Natural killer cell treated with Interleukin-12 subunit alpha and Interleukin-12 subunit beta and Interleukin-15 and Interleukin-18, amount 100 ng/mL, for 72 hours (primary cell): ENCODE measurements around the gene RPL13A. TPM values are rescaled to one million over a fixed set of nuclear protein-coding genes. Genes with fewer than 3 reads are reported as not detected.
"Not testable (repeated sequence)": the region's sequence is repeated elsewhere in the genome, so short reads cannot be mapped to it uniquely, and the experiment has no call there.

Source experiments
- ATAC-seq, 2 donors: fragments of 150-1000 bp; cut with Tn5 transposase in 1 of 2; sonication (Bioruptor Pico), chemical (Tn5 transposase) in 1 of 2; 2 replicates each; pipeline ENCODE4 v1.10.0; 2021
- DNase-seq: peaks from one replicate; pipeline ENCODE4 v3.0.0; 2022; ENCODE audit warnings: low spot score
- H3K27ac Mint-ChIP-seq, 2 donors: 1 replicate in 1 of 2; 2 replicates in 1 of 2; pipeline ENCODE4 v1.8.0; 2022; ENCODE audit warnings: mixed read lengths in 2 of 2, mild to moderate bottlenecking in 1 of 2, moderate library complexity in 1 of 2
- H3K27me3 Mint-ChIP-seq, 2 donors: 1 replicate in 1 of 2; 2 replicates in 1 of 2; pipeline ENCODE4 v1.8.0; 2022; ENCODE audit warnings: mixed read lengths in 2 of 2
- H3K36me3 Mint-ChIP-seq: one replicate; pipeline ENCODE4 v1.8.0; 2022; ENCODE audit warnings: mixed read lengths
- H3K4me1 Mint-ChIP-seq, 2 donors: 1 replicate in 1 of 2; 2 replicates in 1 of 2; pipeline ENCODE4 v1.8.0; 2022; ENCODE audit warnings: low read depth in 2 of 2, mixed read lengths in 2 of 2, mild to moderate bottlenecking in 1 of 2
- H3K4me3 Mint-ChIP-seq: one replicate; pipeline ENCODE4 v1.8.0; 2022; ENCODE audit warnings: mixed read lengths
- H3K9me3 Mint-ChIP-seq: 2 replicates; pipeline ENCODE4 v1.8.0; 2022; ENCODE audit warnings: mixed read lengths
- total RNA-seq, 2 donors: library from RNA; stranded (reverse); gene quantifications; one replicate each; pipeline ENCODE4 v1.2.3, GENCODE V29; 2022

RPL13A gene
- total RNA-seq: 1,000 to 10,000 TPM; 1,861 to 2,042 TPM

- Mint-ChIP-seq H3K4me3 (peak within 1 kb of the TSS; percentile 98), H3K36me3 (peaks cover 24% of the 10 kb centered on the region), H3K27me3 (no peaks in the 10 kb centered on the region), H3K27ac (peak within 1 kb of the TSS; percentile 96 to 99), H3K4me1 (peaks cover 35 to 38% of the 10 kb centered on the region in 2 donors), H3K9me3 (no peaks in the 10 kb centered on the region)
- DNase-seq (peak; percentile 100), ATAC-seq (peak; percentile 97 to 98)
Observed at GRCh38 chr19:49487277-49488045, at the start of gene RPL13A. RPL13A (plus strand) TSS chr19:49487608; CDS start chr19:49487630, 22 bp downstream.

DNA sequence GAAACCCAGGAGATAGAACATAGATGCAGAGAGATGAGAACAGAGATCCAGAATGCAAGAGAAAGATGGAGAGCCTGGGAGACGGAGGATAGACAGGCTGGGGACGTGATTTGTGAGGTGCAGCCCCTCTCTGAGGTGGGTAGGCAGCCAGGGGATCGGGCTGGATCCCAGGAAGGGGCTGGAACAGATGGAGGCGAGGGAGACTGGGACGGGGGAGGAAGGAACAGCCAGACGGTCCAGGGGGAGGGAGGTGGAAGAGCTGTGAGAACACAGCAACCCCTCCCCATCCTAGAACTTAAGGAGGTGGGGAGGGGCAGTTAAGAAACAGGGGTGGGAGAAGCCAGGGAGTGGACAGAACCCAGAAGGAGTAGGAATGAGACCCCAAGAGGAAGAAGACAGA, 49.1 kb upstream of the RPL13A start:
- no peaks in the 10 kb centered on the region for H3K9me3 Mint-ChIP-seq
- no peak overlapping the region for H3K27ac Mint-ChIP-seq
- peaks cover 70 to 90% of the 10 kb centered on the region in 2 donors for H3K27me3 Mint-ChIP-seq

GRCh38 chr19:49439836-49440235, 47.6 kb upstream of the RPL13A start:
- Mint-ChIP-seq H3K4me3 (no peak overlapping the region), H3K27me3 (peaks cover 65 to 80% of the 10 kb centered on the region in 2 donors)
- no peak for ATAC-seq

More for the DNA sequence above, 49.1 kb upstream of the RPL13A start:
- Mint-ChIP-seq H3K36me3 (peaks cover 12% of the 10 kb centered on the region), H3K4me1 (peaks cover 28 to 35% of the 10 kb centered on the region in 2 donors), H3K4me3 (no peak overlapping the region)
- ATAC-seq: no peak
- no peak for DNase-seq

DNA sequence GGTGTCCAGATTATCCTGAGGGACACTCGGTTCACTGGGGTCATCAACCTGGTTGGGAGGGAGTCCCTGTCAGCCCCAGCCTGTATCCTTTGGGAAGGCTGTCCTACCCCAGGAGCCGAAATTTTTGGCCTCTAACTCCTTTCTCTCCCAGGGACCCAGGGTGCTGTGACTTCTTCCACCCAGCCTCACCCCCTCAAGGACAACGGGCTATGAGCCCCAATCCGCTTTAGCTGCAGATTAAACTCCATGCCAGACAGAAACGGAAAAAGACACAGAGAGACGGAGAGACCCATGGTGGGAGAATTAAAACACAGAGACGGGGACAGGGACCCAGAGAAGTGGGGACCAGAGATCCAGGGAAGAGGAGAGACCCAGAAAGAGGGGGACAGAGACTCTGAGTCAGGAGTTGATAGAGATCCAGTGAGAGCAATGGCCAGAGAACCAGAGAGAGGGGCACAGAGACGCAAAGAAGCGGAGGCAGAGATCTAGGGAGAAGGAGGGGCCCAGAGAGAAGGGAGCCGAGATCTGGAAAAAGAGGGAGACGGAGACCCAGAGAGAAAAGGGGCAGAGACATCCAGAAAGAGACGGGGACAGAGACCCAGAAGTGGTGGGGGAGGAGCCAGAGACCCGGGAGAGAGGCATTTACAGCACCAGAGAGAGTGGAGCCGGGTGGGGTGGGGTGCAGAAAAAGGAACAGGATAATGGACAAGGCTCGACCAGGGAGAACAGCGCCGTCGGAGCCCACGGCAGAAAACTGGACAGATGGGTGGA, 46.8 kb upstream of the RPL13A start:
- Mint-ChIP-seq H3K27ac (no peak overlapping the region), H3K4me1 (peaks cover 40 to 42% of the 10 kb centered on the region in 2 donors), H3K4me3 (peak overlapping the region; percentile 55)

More at GRCh38 chr19:49439836-49440235, 47.6 kb upstream of the RPL13A start:
- no peak overlapping the region for H3K27ac Mint-ChIP-seq
- peaks cover 12% of the 10 kb centered on the region for H3K36me3 Mint-ChIP-seq
- no peak for DNase-seq
- H3K4me1 Mint-ChIP-seq: peaks cover 35 to 40% of the 10 kb centered on the region in 2 donors
- no peaks in the 10 kb centered on the region for H3K9me3 Mint-ChIP-seq

GRCh38 chr19:49441210-49441959, 46.0 kb upstream of the RPL13A start, which contains the start of gene SLC17A7:
SLC17A7 (minus strand) TSS chr19:49441527; CDS start chr19:49441379, 148 bp downstream.
- Mint-ChIP-seq H3K36me3 (peaks cover 12% of the 10 kb centered on the region), H3K4me3 (peak within 1 kb of the TSS; percentile 71)

More for the DNA sequence above, 46.8 kb upstream of the RPL13A start:
- H3K9me3 Mint-ChIP-seq: no peaks in the 10 kb centered on the region
- H3K36me3 Mint-ChIP-seq: peaks cover 12% of the 10 kb centered on the region
- peaks cover 57 to 72% of the 10 kb centered on the region in 2 donors for H3K27me3 Mint-ChIP-seq
- ATAC-seq (no peak), DNase-seq (no peak)

DNA sequence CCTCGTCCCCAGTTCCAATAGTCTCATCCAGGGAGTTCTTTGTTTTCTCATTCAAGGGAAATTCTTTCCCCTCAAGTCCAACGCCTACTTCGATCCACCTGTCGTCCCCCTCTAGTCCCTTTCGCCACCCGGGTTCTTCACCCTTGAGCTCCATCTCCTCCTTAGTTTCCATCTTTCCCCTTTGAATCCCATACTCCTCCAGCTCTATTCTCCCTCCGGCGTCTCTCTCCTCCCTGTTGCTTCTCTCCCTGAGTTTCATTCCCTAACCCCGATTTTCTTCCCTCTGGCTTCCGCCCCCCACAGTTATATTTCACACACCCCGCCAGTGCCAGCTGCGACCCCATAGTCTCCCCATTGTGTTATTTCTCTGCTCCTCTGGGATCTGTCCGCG, 45.5 kb upstream of the RPL13A start:
- H3K27ac Mint-ChIP-seq: peak overlapping the region; percentile 10 to 48
- H3K4me1 Mint-ChIP-seq: peaks cover 35 to 39% of the 10 kb centered on the region in 2 donors

More at GRCh38 chr19:49441210-49441959, 46.0 kb upstream of the RPL13A start, which contains the start of gene SLC17A7:
- ATAC-seq (no peak), DNase-seq (no peak)
- H3K27me3 Mint-ChIP-seq: peaks cover 50 to 64% of the 10 kb centered on the region in 2 donors
- peak within 1 kb of the TSS; percentile 10 to 48 for H3K27ac Mint-ChIP-seq
- peaks cover 35 to 41% of the 10 kb centered on the region in 2 donors for H3K4me1 Mint-ChIP-seq
- H3K9me3 Mint-ChIP-seq: no peaks in the 10 kb centered on the region

GRCh38 chr19:49442354-49442753, 45.1 kb upstream of the RPL13A start:
- ATAC-seq (no peak), DNase-seq (no peak)
- H3K27me3 Mint-ChIP-seq: peaks cover 45 to 55% of the 10 kb centered on the region in 2 donors
- H3K4me3 Mint-ChIP-seq: peak overlapping the region; percentile 71
- H3K9me3 Mint-ChIP-seq: no peaks in the 10 kb centered on the region
- peak overlapping the region in 1 of 2 donors; percentile 48 for H3K27ac Mint-ChIP-seq
- H3K4me1 Mint-ChIP-seq: peaks cover 35 to 38% of the 10 kb centered on the region in 2 donors
- peaks cover 12% of the 10 kb centered on the region for H3K36me3 Mint-ChIP-seq

More for the DNA sequence above, 45.5 kb upstream of the RPL13A start:
- Mint-ChIP-seq H3K36me3 (peaks cover 12% of the 10 kb centered on the region), H3K9me3 (no peaks in the 10 kb centered on the region), H3K4me3 (peak overlapping the region; percentile 71), H3K27me3 (peaks cover 47 to 59% of the 10 kb centered on the region in 2 donors)
- no peak for ATAC-seq
- no peak for DNase-seq

- Mint-ChIP-seq H3K4me1 (peaks cover 35 to 38% of the 10 kb centered on the region in 2 donors), H3K27ac (peak overlapping the region in 1 of 2 donors; percentile 84), H3K9me3 (no peaks in the 10 kb centered on the region)
Observed at GRCh38 chr19:49442771-49443365, 44.5 kb upstream of the RPL13A start.

DNA sequence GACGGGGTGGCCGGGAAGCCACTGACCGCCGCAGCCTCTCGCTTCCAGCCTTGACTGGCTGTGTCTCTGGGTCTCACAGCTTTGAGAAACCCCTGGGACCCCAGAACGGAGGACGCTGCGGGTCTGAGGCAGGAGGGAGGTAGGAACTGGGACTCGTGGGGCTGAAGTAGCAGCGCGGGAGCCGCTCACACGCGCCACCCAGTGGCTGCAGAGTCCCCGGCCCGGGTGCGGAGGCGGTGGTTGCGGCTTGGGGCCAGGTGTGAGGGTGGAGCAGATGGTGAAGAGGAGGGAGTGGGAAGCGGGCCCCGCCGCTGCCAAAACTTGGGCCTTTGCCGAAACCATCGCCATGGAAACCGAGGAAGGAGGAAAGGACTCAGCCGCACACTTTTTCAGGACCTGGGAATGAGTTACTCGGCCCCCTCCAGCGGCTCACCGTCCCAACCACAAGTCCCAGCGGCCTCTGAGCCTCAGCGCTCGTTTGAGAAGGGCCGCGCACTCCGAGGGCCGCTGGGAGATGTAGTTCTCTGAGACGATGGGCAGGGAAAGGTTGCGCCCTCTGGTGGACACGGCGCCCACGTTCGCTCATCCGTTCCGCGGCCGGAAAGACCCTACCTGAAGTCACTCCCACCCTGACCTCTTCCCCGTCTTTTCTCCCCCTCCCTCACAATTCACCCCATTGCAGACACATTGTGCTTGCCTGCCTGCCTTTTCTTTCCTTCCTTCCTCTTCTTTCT, 43.9 kb upstream of the RPL13A start:
- Mint-ChIP-seq H3K9me3 (no peaks in the 10 kb centered on the region), H3K4me3 (peak overlapping the region; percentile 71), H3K36me3 (peaks cover 15% of the 10 kb centered on the region), H3K27ac (peak overlapping the region; percentile 51 to 84), H3K27me3 (peaks cover 33 to 43% of the 10 kb centered on the region in 2 donors), H3K4me1 (peaks cover 41 to 42% of the 10 kb centered on the region in 2 donors)
- peak; percentile 94 for DNase-seq
- peak; percentile 92 to 94 for ATAC-seq

More at GRCh38 chr19:49442771-49443365, 44.5 kb upstream of the RPL13A start:
- peak; percentile 41 to 64 for ATAC-seq
- Mint-ChIP-seq H3K27me3 (peaks cover 40 to 50% of the 10 kb centered on the region in 2 donors), H3K36me3 (peaks cover 12% of the 10 kb centered on the region), H3K4me3 (peak overlapping the region; percentile 71)
- DNase-seq: no peak

DNA sequence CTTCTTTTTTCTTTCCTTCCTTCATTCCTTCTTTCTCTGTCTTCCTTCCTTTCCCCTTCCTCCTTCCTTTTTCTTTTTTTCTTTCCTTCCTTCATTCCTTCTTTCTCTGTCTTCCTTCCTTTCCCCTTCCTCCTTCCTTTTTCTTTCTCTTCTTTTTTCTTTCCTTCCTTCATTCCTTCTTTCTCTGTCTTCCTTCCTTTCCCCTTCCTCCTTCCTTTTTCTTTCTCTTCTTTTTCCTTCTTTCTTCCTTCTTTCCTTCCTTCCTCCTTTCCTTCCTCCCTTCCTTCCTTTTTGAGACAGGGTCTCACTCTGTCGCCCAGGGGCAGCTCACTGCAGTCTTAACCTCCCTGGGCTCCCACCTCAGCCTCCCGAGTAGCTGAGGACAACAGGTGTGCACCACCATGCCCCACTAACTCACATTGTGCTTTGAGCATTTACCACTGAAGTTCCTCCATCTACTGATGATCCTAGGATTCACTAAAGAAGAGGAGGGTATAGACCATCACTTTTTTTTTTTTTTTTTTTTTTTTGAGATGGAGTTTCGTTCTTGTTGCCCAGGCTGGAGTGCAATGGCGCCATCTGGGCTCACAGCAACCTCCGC, 43.2 kb upstream of the RPL13A start:
- peaks cover 20% of the 10 kb centered on the region for H3K36me3 Mint-ChIP-seq
- ATAC-seq, H3K9me3 Mint-ChIP-seq, DNase-seq: not testable (repeated sequence)
- peak overlapping the region; percentile 71 for H3K4me3 Mint-ChIP-seq
- H3K4me1 Mint-ChIP-seq: peaks cover 44 to 45% of the 10 kb centered on the region in 2 donors
- H3K27me3 Mint-ChIP-seq: peaks cover 28 to 36% of the 10 kb centered on the region in 2 donors
- peak overlapping the region; percentile 51 to 84 for H3K27ac Mint-ChIP-seq

GRCh38 chr19:49445997-49446396, 41.4 kb upstream of the RPL13A start:
- DNase-seq: no peak
- Mint-ChIP-seq H3K36me3 (peaks cover 23% of the 10 kb centered on the region), H3K4me3 (no peak overlapping the region), H3K4me1 (peaks cover 49 to 51% of the 10 kb centered on the region in 2 donors), H3K27me3 (peaks cover 12 to 18% of the 10 kb centered on the region in 2 donors), H3K27ac (no peak overlapping the region), H3K9me3 (no peaks in the 10 kb centered on the region)
- no peak for ATAC-seq
